HG03196 (cell line): ENCODE measurements around the gene ZNF536.
"Not testable (repeated sequence)": the region's sequence is repeated elsewhere in the genome, so short reads cannot be mapped to it uniquely, and the experiment has no call there.

Experiments used
- ATAC-seq: cut with Tn5 transposase; IDR thresholded peaks from one replicate; pipeline ENCODE4 v1.9.1; 2021; ENCODE audit not compliant: unreplicated experiment

Gene ZNF536

GRCh38 chr19:30473334-30473867, 101.2 kb downstream of the ZNF536 start:
- no peak for ATAC-seq

GRCh38 chr19:30476997-30477396, 104.8 kb downstream of the ZNF536 start:
- no peak for ATAC-seq

- no peak for ATAC-seq
Observed at GRCh38 chr19:30479231-30479630, 107.0 kb downstream of the ZNF536 start.

GRCh38 chr19:30480097-30480496, 107.9 kb downstream of the ZNF536 start:
- ATAC-seq, result no peak

DNA sequence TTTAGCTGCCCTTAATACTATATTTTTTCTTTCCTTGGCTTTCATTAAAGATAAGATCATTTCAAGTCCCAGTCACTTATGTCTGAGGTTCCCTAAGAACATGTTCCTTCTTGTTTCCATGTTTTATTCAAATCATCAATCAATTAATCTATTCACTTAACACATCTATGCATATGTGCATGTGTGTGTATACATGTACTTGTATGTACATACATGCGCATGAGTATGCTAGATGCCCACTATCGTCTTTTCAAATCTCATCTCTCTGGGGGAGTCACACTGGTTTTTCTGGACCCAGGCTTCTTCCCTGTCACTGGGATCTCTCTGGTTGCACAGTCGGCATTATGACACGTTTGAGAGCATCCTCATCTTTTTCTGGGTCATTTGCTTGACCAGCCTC, 108.9 kb downstream of the ZNF536 start:
- ATAC-seq, result no peak

- no peak for ATAC-seq
Observed at GRCh38 chr19:30481823-30482222, 109.6 kb downstream of the ZNF536 start.

DNA sequence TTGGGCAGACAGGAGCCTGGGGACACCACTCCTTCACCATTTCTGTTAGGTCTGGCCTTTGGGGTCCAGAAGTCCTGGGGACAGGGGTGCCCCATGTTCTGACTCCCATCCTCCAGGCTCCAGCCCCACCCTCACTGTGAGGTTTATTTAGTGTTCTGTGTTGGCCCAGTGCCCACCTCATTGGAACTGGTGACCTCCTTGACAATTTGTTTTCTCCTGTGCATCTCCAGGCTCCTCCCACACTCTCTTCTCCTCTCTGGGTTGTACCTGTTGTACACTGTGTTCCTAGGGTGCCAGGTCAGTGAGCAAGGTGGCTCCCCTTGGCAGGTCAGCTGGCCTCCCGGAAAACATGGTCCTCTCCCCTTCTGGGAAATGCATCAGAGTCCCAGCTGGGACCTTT, 110.8 kb downstream of the ZNF536 start:
- ATAC-seq, result no peak

DNA sequence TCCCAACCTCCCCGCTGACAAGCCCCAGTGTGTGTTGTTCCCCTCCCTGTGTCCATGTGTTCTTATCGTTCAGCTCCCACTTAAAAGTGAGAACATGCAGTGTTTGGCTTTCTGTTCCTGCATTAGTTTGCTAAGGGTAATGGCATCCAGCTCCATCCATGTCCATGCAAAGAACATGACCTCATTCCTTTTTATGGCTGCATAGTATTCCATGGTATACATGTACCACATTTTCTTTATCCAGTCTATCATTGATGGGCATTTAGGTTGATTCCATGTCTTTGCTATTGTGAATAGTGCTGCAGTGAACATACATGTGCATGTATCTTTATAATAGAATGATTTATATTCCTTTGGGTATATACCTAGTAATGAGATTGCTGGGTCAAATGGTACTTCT, 114.1 kb downstream of the ZNF536 start:
- not testable (repeated sequence) for ATAC-seq

GRCh38 chr19:30487178-30487577, 115.0 kb downstream of the ZNF536 start:
- no peak for ATAC-seq

GRCh38 chr19:30488191-30488590, 116.0 kb downstream of the ZNF536 start:
- no peak for ATAC-seq

DNA sequence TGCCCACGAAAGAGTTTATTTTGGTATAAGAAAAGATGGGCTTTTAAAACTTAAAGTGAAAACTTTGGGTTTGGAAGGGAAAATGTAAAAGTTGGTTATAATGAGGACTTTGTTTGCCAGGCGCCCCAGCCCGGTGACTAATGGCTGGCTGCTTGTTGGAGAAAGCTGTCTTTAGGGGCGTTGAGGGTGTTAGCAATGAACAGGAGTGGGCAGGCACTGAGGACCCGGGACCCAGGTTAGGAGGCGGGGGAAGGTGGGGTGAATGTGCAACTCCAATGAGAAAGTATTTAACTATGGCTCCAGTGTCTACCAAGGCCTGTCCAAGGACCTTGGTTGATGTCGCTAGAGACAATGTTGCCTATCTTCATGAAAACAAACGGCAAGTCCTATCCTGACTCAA, 118.6 kb downstream of the ZNF536 start:
- ATAC-seq, result no peak

DNA sequence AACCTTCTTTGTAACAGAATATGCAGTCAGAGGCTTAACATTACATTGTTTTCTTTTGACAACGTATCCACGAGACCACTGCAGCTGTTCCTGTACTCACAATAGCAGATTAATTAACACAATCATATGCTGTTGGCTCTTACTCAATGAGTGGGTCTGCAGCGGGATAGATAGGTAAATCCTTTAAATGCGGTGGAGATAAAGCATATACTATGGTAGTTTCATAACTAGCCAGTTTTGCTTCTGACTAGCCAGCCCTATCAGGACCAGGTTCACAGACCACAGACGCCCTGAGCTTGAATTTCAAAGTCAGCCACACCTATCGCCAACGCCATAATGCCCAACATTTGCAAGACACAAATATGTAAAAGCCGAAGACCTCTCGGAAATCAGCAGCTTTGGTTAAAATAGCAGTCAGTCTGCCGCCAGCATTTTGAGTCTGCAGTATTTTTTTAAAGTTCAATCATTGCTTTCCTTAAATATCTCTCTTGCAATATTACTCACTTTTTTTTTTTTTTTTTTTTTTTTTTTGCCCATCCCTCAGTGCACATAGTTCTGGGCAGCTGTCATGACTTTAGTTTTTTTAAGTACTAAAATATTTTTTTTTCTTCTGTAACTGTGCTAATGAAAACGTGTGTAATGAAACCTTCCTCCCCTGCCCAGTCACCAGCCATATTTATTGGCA, 120.5 kb downstream of the ZNF536 start:
- ATAC-seq, result no peak

GRCh38 chr19:30497034-30497433, 124.8 kb downstream of the ZNF536 start:
- ATAC-seq, result no peak

DNA sequence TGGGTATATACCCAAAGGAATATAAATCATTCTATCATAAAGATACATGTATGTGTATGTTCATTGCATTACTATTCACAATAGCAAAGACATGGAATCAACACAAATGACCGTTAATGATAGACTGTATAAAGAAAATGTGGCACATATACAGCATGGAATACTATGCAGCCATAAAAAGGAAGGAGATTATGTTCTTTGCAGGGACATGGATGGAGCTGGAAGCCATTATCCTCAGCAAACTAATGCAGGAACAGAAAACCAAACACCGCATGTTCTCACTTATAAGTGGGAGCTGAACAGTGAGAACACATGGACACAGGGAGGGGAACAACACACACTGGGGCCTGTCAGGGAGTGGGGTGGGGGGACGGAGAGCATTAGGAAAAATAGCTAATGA, 125.9 kb downstream of the ZNF536 start:
- not testable (repeated sequence) for ATAC-seq

GRCh38 chr19:30498707-30499106, 126.5 kb downstream of the ZNF536 start:
- no peak for ATAC-seq

GRCh38 chr19:30504272-30504671, 132.1 kb downstream of the ZNF536 start:
- no peak for ATAC-seq

GRCh38 chr19:30512176-30513081, 140.2 kb downstream of the ZNF536 start:
- no peak for ATAC-seq

DNA sequence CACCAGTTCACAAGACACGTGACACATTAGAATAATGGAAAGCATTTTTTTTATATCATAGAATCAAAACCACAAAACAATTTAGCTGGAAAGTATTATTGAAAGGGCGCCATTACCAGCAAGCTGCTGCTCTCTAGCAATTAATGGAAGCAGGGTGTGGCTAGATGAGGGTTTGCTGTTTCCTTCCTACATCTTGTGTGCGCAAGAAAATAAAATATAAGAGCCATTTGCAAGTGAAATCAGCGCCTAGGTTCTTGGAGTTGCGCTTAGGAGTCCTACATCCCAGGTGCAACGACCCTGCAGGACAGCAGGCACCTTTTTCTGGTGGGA, 140.9 kb downstream of the ZNF536 start:
- ATAC-seq, result no peak

- no peak for ATAC-seq
Observed at GRCh38 chr19:30516111-30516510, 143.9 kb downstream of the ZNF536 start.

DNA sequence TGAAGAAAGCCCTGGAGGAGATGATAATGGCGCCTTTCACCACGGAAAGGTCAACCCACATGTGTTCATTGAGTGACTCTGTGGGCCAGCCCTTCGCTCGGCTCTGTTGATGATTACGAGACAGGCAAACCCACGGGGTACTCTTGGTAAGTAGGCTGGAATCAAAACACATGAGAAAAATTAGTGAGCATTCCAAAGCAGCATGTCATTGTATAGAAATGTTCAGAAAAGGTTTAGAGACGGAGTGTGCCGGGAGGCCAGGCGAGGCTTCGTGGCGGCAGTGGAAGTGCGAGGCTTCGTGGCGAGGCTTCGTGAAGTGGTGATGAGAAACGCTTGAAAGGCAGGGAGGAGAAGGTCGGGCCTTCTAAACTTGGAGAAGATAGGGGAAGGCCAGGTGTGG, 144.3 kb downstream of the ZNF536 start:
- no peak for ATAC-seq

DNA sequence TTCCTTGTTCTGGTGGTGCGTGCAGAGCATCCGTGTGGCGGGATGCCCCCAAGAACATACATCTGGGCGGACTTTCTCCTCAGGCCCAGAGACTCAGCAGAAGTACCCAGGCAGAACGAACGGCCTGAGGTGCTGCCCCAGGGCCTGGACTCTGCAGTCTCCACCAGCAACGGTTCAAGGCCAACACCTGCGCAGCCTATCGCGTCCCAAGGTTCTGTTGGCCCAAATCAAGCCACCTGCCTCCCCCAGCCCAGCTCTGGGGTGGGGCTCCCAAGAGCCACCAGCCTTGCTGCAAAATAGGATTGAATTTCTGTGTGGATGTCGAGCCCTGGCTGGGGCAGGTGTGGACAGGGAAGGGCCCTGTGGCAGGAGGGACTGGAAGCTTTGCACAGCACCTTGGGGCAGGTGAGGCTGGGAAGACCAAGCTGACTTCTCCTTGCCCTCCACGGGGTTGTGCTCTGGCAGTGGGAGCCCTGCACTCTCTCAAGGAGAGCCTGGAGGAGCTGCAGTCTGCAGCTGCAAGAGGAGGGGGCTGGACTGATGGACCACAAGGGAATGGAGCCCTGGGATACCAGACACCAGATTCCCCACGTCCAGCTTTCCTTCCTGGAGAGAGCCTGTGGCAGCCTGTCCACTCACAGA, 146.9 kb downstream of the ZNF536 start:
- no peak for ATAC-seq
